NCI-H69 (cell line): ENCODE data around the gene HIF3A.

Source experiments
- DNase-seq: peaks from one replicate; lab custom pipeline; 2025; lab: John Stamatoyannopoulos, UW

Gene HIF3A

GRCh38 chr19:46383171-46383815, 86.5 kb downstream of the HIF3A start:
- no peak for DNase-seq

GRCh38 chr19:46383846-46384245, 87.0 kb downstream of the HIF3A start:
- DNase-seq, result no peak

- DNase-seq, result no peak
Observed at GRCh38 chr19:46384396-46384795, 87.6 kb downstream of the HIF3A start.

- DNase-seq, result no peak
Observed at GRCh38 chr19:46385636-46386035, 88.8 kb downstream of the HIF3A start.

- DNase-seq, result no peak
Observed at GRCh38 chr19:46386151-46386550, 89.3 kb downstream of the HIF3A start.

- no peak for DNase-seq
Observed at GRCh38 chr19:46386996-46387712, 90.3 kb downstream of the HIF3A start.

GRCh38 chr19:46387713-46388130, 90.9 kb downstream of the HIF3A start:
- DNase-seq, result no peak

- no peak for DNase-seq
Observed at GRCh38 chr19:46388311-46389095, 91.7 kb downstream of the HIF3A start.

- DNase-seq, result no peak
Observed at GRCh38 chr19:46390121-46390858, 93.4 kb downstream of the HIF3A start.

- DNase-seq, result no peak
Observed at GRCh38 chr19:46390866-46391265, 94.0 kb downstream of the HIF3A start.

- DNase-seq, result no peak
Observed at GRCh38 chr19:46391296-46392251, 94.7 kb downstream of the HIF3A start.

- no peak for DNase-seq
Observed at GRCh38 chr19:46392252-46392801, 95.5 kb downstream of the HIF3A start.

GRCh38 chr19:46392837-46393236, 96.0 kb downstream of the HIF3A start:
- DNase-seq, result no peak
